Natural killer cell (primary cell): ENCODE results near the gene BTBD7. TPM values are rescaled to one million over a fixed set of nuclear protein-coding genes. Genes with fewer than 3 reads are reported as not detected.

Source experiments
- ATAC-seq, 3 donors: fragments of 150-1000 bp in 2 of 3; fragments of 200-7000 bp in 1 of 3; cut with Tn5 transposase; 1 replicate in 1 of 3; 2 replicates in 2 of 3; pipeline ENCODE4 v1.10.0; 2021; ENCODE audit warnings: mild to moderate bottlenecking in 2 of 3, moderate library complexity in 2 of 3
- DNase-seq, 2 donors: peaks; one replicate each; pipeline versions ENCODE4 v3.0.0 to v3.0.0-alpha.2; 2013 to 2021; ENCODE audit warnings: mixed read lengths in 1 of 2
- H3K27ac ChIP-seq: one replicate; pipeline ENCODE4 v1.5.1; 2013; ENCODE audit warnings: mild to moderate bottlenecking, low read length
- H3K27me3 ChIP-seq: one replicate; pipeline ENCODE4 v1.6.1; 2013; ENCODE audit warnings: low read length; ENCODE audit not compliant: control insufficient read depth, insufficient read depth
- H3K36me3 ChIP-seq: one replicate; pipeline ENCODE4 v1.6.1; 2013; ENCODE audit warnings: low read length; ENCODE audit not compliant: control insufficient read depth, insufficient read depth
- H3K4me1 ChIP-seq: one replicate; pipeline ENCODE4 v1.6.1; 2013; ENCODE audit warnings: low read length; ENCODE audit not compliant: control insufficient read depth, insufficient read depth
- H3K4me3 ChIP-seq: one replicate; pipeline ENCODE4 v1.5.1; 2013; ENCODE audit warnings: low read length
- H3K9me3 ChIP-seq: one replicate; pipeline ENCODE4 v1.6.1; 2013; ENCODE audit warnings: low read length; ENCODE audit not compliant: control insufficient read depth, insufficient read depth
- H3K27ac Mint-ChIP-seq, 2 donors: one replicate each; pipeline ENCODE4 v1.8.0; 2022; ENCODE audit warnings: mild to moderate bottlenecking in 2 of 2, mixed read lengths in 2 of 2, moderate library complexity in 1 of 2
- H3K27me3 Mint-ChIP-seq, 2 donors: one replicate each; pipeline ENCODE4 v1.8.0; 2022; ENCODE audit warnings: low read depth in 2 of 2, mixed read lengths in 2 of 2
- H3K36me3 Mint-ChIP-seq: one replicate; pipeline ENCODE4 v1.8.0; 2022; ENCODE audit warnings: mixed read lengths
- H3K4me1 Mint-ChIP-seq, 2 donors: one replicate each; pipeline ENCODE4 v1.8.0; 2022; ENCODE audit warnings: mixed read lengths in 2 of 2
- H3K4me3 Mint-ChIP-seq: one replicate; pipeline ENCODE4 v1.8.0; 2022; ENCODE audit warnings: mild to moderate bottlenecking, moderate library complexity, mixed read lengths
- H3K9me3 Mint-ChIP-seq, 2 donors: one replicate each; pipeline ENCODE4 v1.8.0; 2022; ENCODE audit warnings: mixed read lengths in 2 of 2
- CTCF ChIP-seq: fragments of 200-600 bp; IDR thresholded peaks from one replicate; pipeline ENCODE4 v1.8.0; 2022; ENCODE audit warnings: antibody characterized with exemption
- WGBS: methylation state at CpG from one replicate; pipeline ENCODE4 v1.1.7; 2013; ENCODE audit warnings: missing lambda C conversion rate; ENCODE audit not compliant: insufficient coverage; 5-methylcytosine and 5-hydroxymethylcytosine counted together
- intact Hi-C: fragments of 100-400 bp; cut with micrococcal nuclease; formaldehyde crosslinking; loops from one replicate; pipeline ENCODE4 v1.14.2; 2022
- total RNA-seq, 4 donors: library from RNA; stranded (reverse); fragments of 120-200 nt in 1 of 4; gene quantifications; one replicate each; pipeline versions ENCODE4 v1.2.3 to v1.2.4, GENCODE V29; 2013 to 2022

Gene BTBD7
- total RNA-seq, 3 donors from 2014 or later (not counting 1 experiment from before 2014, with no cell fraction given) = 32.6 to 41.4 (median 38.7) TPM

- Histone ChIP-seq H3K4me1 (no peaks in the 10 kb centered on the region), H3K9me3 (peaks cover 8% of the 10 kb centered on the region), H3K27ac (no peak overlapping the region), H3K27me3 (no peaks in the 10 kb centered on the region), H3K4me3 (no peak overlapping the region), H3K36me3 (no peaks in the 10 kb centered on the region)
- Mint-ChIP-seq H3K36me3 (no peaks in the 10 kb centered on the region), H3K27ac (no peak overlapping the region), H3K4me1 (no peaks in the 10 kb centered on the region), H3K27me3 (peaks cover 4 to 11% of the 10 kb centered on the region in 2 donors), H3K9me3 (no peaks in the 10 kb centered on the region), H3K4me3 (no peak overlapping the region)
- whole genome bisulfite sequencing = 91% methylated on average over 2 of the region's 2 CpGs
- intact Hi-C loops = no loop called here
- no peak for ATAC-seq
- no peak for DNase-seq
- no peak for TF ChIP-seq CTCF
These were observed 11.0 kb upstream of the BTBD7 start for GRCh38 chr14:93343797-93344196.

- Histone ChIP-seq H3K36me3 (no peaks in the 10 kb centered on the region), H3K27ac (no peak overlapping the region), H3K27me3 (no peaks in the 10 kb centered on the region), H3K4me1 (no peaks in the 10 kb centered on the region), H3K4me3 (no peak overlapping the region), H3K9me3 (peaks cover 8% of the 10 kb centered on the region)
- H3K9me3 Mint-ChIP-seq = no peaks in the 10 kb centered on the region
- intact Hi-C loops = no loop called here
- DNase-seq = no peak
- WGBS = 44% methylated on average over 1 of the region's 1 CpG
- H3K4me3 Mint-ChIP-seq = no peak overlapping the region
- no peak for ATAC-seq
- no peak overlapping the region for H3K27ac Mint-ChIP-seq
- peaks cover 4 to 11% of the 10 kb centered on the region in 2 donors for H3K27me3 Mint-ChIP-seq
- TF ChIP-seq CTCF = no peak
- no peaks in the 10 kb centered on the region for H3K4me1 Mint-ChIP-seq
- no peaks in the 10 kb centered on the region for H3K36me3 Mint-ChIP-seq
These were observed 10.4 kb upstream of the BTBD7 start for GRCh38 chr14:93343266-93343665.

- DNase-seq (no peak), ATAC-seq (no peak)
- no peaks in the 10 kb centered on the region for H3K36me3 ChIP-seq
- Mint-ChIP-seq H3K36me3 (no peaks in the 10 kb centered on the region), H3K27ac (no peak overlapping the region), H3K4me3 (no peak overlapping the region), H3K27me3 (peaks cover 0 to 5% of the 10 kb centered on the region in 2 donors), H3K4me1 (peaks cover 12 to 17% of the 10 kb centered on the region in 2 donors), H3K9me3 (no peaks in the 10 kb centered on the region)
- no peak overlapping the region for H3K4me3 ChIP-seq
- no peak overlapping the region for H3K27ac ChIP-seq
- TF ChIP-seq CTCF = no peak
- H3K27me3 ChIP-seq = no peaks in the 10 kb centered on the region
- WGBS = 99% methylated on average over 7 of the region's 7 CpGs
- H3K4me1 ChIP-seq = peaks cover 6% of the 10 kb centered on the region
- intact Hi-C loops = no loop called here
- peaks cover 12% of the 10 kb centered on the region for H3K9me3 ChIP-seq
These were observed 5.0 kb upstream of the BTBD7 start for GRCh38 chr14:93337884-93338283.

- Histone ChIP-seq H3K36me3 (no peaks in the 10 kb centered on the region), H3K9me3 (peaks cover 12% of the 10 kb centered on the region), H3K4me1 (peaks cover 6% of the 10 kb centered on the region), H3K27ac (no peak overlapping the region), H3K27me3 (no peaks in the 10 kb centered on the region), H3K4me3 (no peak overlapping the region)
- H3K27ac Mint-ChIP-seq = no peak overlapping the region
- no peak for ATAC-seq
- H3K9me3 Mint-ChIP-seq = no peaks in the 10 kb centered on the region
- peaks cover 12 to 17% of the 10 kb centered on the region in 2 donors for H3K4me1 Mint-ChIP-seq
- H3K36me3 Mint-ChIP-seq = no peaks in the 10 kb centered on the region
- 99% methylated on average over 4 of the region's 4 CpGs for WGBS
- intact Hi-C loops = no loop called here
- no peak for TF ChIP-seq CTCF
- peak in 1 of 2 donors; percentile 12 for DNase-seq
- no peaks in the 10 kb centered on the region for H3K27me3 Mint-ChIP-seq
- no peak overlapping the region for H3K4me3 Mint-ChIP-seq
These were observed 4.4 kb upstream of the BTBD7 start for GRCh38 chr14:93337143-93337753.
